HG02943 (cell line): ENCODE data around the gene PIGH.
"Not testable (repeated sequence)": the region's sequence is repeated elsewhere in the genome, so short reads cannot be mapped to it uniquely, and the experiment has no call there.

Experiments
- ATAC-seq: cut with Tn5 transposase; IDR thresholded peaks from one replicate; pipeline ENCODE4 v1.9.1; 2021; ENCODE audit warnings: mild to moderate bottlenecking, low read depth, moderate library complexity; ENCODE audit not compliant: unreplicated experiment

Gene PIGH

GRCh38 chr14:67610491-67610890 is 10.4 kb upstream of the PIGH start:
- ATAC-seq = no peak

- no peak for ATAC-seq
Measured at GRCh38 chr14:67609642-67610310, 9.7 kb upstream of the PIGH start.

- no peak for ATAC-seq
Measured at GRCh38 chr14:67607646-67608045, 7.6 kb upstream of the PIGH start.

- ATAC-seq = peak; percentile 70
Measured at GRCh38 chr14:67602995-67603545, 3.0 kb upstream of the PIGH start.

GRCh38 chr14:67602076-67602475 is 2.0 kb upstream of the PIGH start:
- ATAC-seq = no peak

GRCh38 chr14:67600562-67600974 is 500 bp upstream of the PIGH start:
- ATAC-seq = not testable (repeated sequence)

GRCh38 chr14:67595392-67595791 is 4.7 kb downstream of the PIGH start:
- no peak for ATAC-seq

- ATAC-seq = not testable (repeated sequence)
Measured at GRCh38 chr14:67593650-67594049, 6.4 kb downstream of the PIGH start.

GRCh38 chr14:67589204-67589770 is 10.8 kb downstream of the PIGH start:
- ATAC-seq = no peak

- ATAC-seq = no peak
Measured at GRCh38 chr14:67586369-67586768, 13.7 kb downstream of the PIGH start.

GRCh38 chr14:67584978-67585377 is 15.1 kb downstream of the PIGH start:
- no peak for ATAC-seq

- no peak for ATAC-seq
Measured at GRCh38 chr14:67583711-67584644, 16.1 kb downstream of the PIGH start.

- no peak for ATAC-seq
Measured at GRCh38 chr14:67582061-67582460, 18.0 kb downstream of the PIGH start.

GRCh38 chr14:67581643-67582042 is 18.4 kb downstream of the PIGH start:
- ATAC-seq = no peak

- no peak for ATAC-seq
Measured at GRCh38 chr14:67580336-67581171, 19.5 kb downstream of the PIGH start.

GRCh38 chr14:67579636-67580035 is 20.4 kb downstream of the PIGH start:
- ATAC-seq = no peak

- ATAC-seq = no peak
Measured at GRCh38 chr14:67579040-67579439, 21.0 kb downstream of the PIGH start.

- no peak for ATAC-seq
Measured at GRCh38 chr14:67577909-67578749, 21.9 kb downstream of the PIGH start.

- ATAC-seq = no peak
Measured at GRCh38 chr14:67577181-67577808, 22.8 kb downstream of the PIGH start.
